GM23338 (cell line): Measurements from ENCODE around the gene NTPCR. TPM values are rescaled to one million over a fixed set of nuclear protein-coding genes. Genes with fewer than 3 reads are reported as not detected.

ENCODE experiments used
- ATAC-seq: fragments of 200-7000 bp; cut with Tn5 transposase; 3 replicates; pipeline ENCODE4 v1.9.1; 2020
- DNase-seq: peaks from one replicate; pipeline ENCODE4 v3.0.0-alpha.2; 2015; ENCODE audit warnings: low spot score
- H2AFZ ChIP-seq: fragments of 200-600 bp; sonication (generic); 2 replicates; pipeline ENCODE4 v1.8.0; 2016; ENCODE audit warnings: antibody characterized with exemption, mild to moderate bottlenecking, moderate library complexity
- H3F3A ChIP-seq: fragments of 200-600 bp; sonication (generic); replicated peaks from 2 replicates; pipeline ENCODE4 v1.8.0; 2017; ENCODE audit warnings: antibody characterized with exemption, mixed run types, low read depth
- H3K27ac ChIP-seq: fragments of 200-600 bp; sonication (generic); 2 replicates; pipeline ENCODE4 v1.6.1; 2016; ENCODE audit warnings: low read depth
- H3K27me3 ChIP-seq: fragments of 200-600 bp; sonication (generic); 2 replicates; pipeline ENCODE4 v1.8.0; 2016; ENCODE audit warnings: mild to moderate bottlenecking, mixed run types, moderate library complexity; ENCODE audit not compliant: insufficient read depth
- H3K36me3 ChIP-seq: fragments of 200-600 bp; sonication (generic); 2 replicates; pipeline ENCODE4 v1.8.0; 2016; ENCODE audit warnings: mild to moderate bottlenecking; ENCODE audit not compliant: insufficient read depth
- H3K4me1 ChIP-seq: fragments of 200-600 bp; sonication (generic); 2 replicates; pipeline ENCODE4 v1.8.0; 2016; ENCODE audit warnings: mild to moderate bottlenecking, moderate library complexity; ENCODE audit not compliant: insufficient read depth
- H3K4me2 ChIP-seq: fragments of 200-600 bp; sonication (generic); 2 replicates; pipeline ENCODE4 v1.7.1; 2017; ENCODE audit warnings: mixed run types
- H3K4me3 ChIP-seq: fragments of 200-600 bp; sonication (generic); 2 replicates; pipeline ENCODE4 v1.6.1; 2016; ENCODE audit warnings: mixed run types
- H3K79me2 ChIP-seq: fragments of 200-600 bp; sonication (generic); replicated peaks from 2 replicates; pipeline ENCODE4 v1.8.0; 2017; ENCODE audit warnings: mild to moderate bottlenecking; ENCODE audit not compliant: insufficient read depth
- H3K9me2 ChIP-seq: fragments of 200-600 bp; sonication (generic); 2 replicates; pipeline ENCODE4 v1.8.0; 2017; ENCODE audit not compliant: insufficient read depth
- H4K20me1 ChIP-seq: fragments of 200-600 bp; sonication (generic); replicated peaks from 2 replicates; pipeline ENCODE4 v1.8.0; 2017; ENCODE audit warnings: mild to moderate bottlenecking; ENCODE audit not compliant: insufficient read depth
- H3K27ac Mint-ChIP-seq: 2 replicates; pipeline ENCODE4 v1.8.0; 2020; ENCODE audit warnings: inconsistent platforms, mild to moderate bottlenecking, moderate library complexity, mixed read lengths
- H3K27me3 Mint-ChIP-seq: 3 replicates; pipeline ENCODE4 v1.8.0; 2022; ENCODE audit warnings: low read depth, mild to moderate bottlenecking, moderate library complexity, mixed read lengths, inconsistent platforms; ENCODE audit not compliant: insufficient read depth, poor library complexity
- H3K36me3 Mint-ChIP-seq: 3 replicates; pipeline ENCODE4 v1.8.0; 2021; ENCODE audit warnings: low read depth, mild to moderate bottlenecking, inconsistent platforms, moderate library complexity, mixed read lengths
- H3K4me1 Mint-ChIP-seq: 3 replicates; pipeline ENCODE4 v1.8.0; 2020; ENCODE audit warnings: mild to moderate bottlenecking, inconsistent platforms, mixed read lengths
- H3K4me3 Mint-ChIP-seq: 3 replicates; pipeline ENCODE4 v1.8.0; 2021; ENCODE audit warnings: moderate library complexity, mild to moderate bottlenecking, inconsistent platforms, mixed read lengths
- H3K9me3 Mint-ChIP-seq: 3 replicates; pipeline ENCODE4 v1.8.0; 2020; ENCODE audit warnings: moderate library complexity, mild to moderate bottlenecking, inconsistent platforms, mixed read lengths
- CREB1 ChIP-seq: fragments of 250-450 bp; sonication (Bioruptor Pico); IDR thresholded peaks from 2 replicates; pipeline ENCODE4 v1.5.0; 2020; ENCODE audit warnings: low read depth, mild to moderate bottlenecking, moderate library complexity
- CTCF ChIP-seq, 2 experiments: fragments of 200-600 bp in 1 of 2; sonication (generic) in 1 of 2; conservative IDR thresholded peaks; 2 replicates each; pipeline versions ENCODE4 v1.5.1 to v1.6.1; 2016 to 2017; ENCODE audit warnings: antibody characterized with exemption in 2 of 2, low read depth in 2 of 2, mild to moderate bottlenecking in 2 of 2, moderate library complexity in 1 of 2
- EZH2 ChIP-seq: fragments of 200-600 bp; sonication (generic); IDR thresholded peaks from one replicate; pipeline ENCODE4 v1.8.0; 2017; ENCODE audit warnings: antibody characterized with exemption, mild to moderate bottlenecking, low read depth; ENCODE audit not compliant: unreplicated experiment
- EZH2phosphoT487 ChIP-seq: fragments of 200-600 bp; sonication (generic); IDR thresholded peaks from one replicate; pipeline ENCODE4 v1.8.1; 2018; ENCODE audit warnings: antibody characterized with exemption; ENCODE audit not compliant: unreplicated experiment
- JUNB ChIP-seq: IDR thresholded peaks from one replicate; pipeline ENCODE4 v1.6.1; 2016; ENCODE audit warnings: antibody characterized with exemption; ENCODE audit not compliant: unreplicated experiment
- NANOG ChIP-seq: IDR thresholded peaks from 2 replicates; pipeline ENCODE4 v1.6.1; 2016; ENCODE audit warnings: antibody characterized with exemption, borderline replicate concordance
- POLR2AphosphoS5 ChIP-seq: IDR thresholded peaks from 2 replicates; pipeline ENCODE4 v1.6.1; 2016; ENCODE audit warnings: antibody characterized with exemption, low read depth
- REST ChIP-seq: IDR thresholded peaks from one replicate; pipeline ENCODE4 v1.6.1; 2018; ENCODE audit warnings: antibody characterized with exemption; ENCODE audit not compliant: unreplicated experiment
- STAT1 ChIP-seq: IDR thresholded peaks from one replicate; pipeline ENCODE4 v1.6.1; 2016; ENCODE audit warnings: antibody characterized with exemption; ENCODE audit not compliant: unreplicated experiment
- ZNF114 ChIP-seq: fragments of 250-450 bp; sonication (Bioruptor Pico); IDR thresholded peaks from 2 replicates; pipeline ENCODE4 v1.5.0; 2020; ENCODE audit warnings: mild to moderate bottlenecking, moderate library complexity
- ZNF331 ChIP-seq: fragments of 250-450 bp; sonication (Bioruptor Pico); IDR thresholded peaks from 2 replicates; pipeline ENCODE4 v1.5.0; 2020; ENCODE audit warnings: low read depth, mild to moderate bottlenecking, moderate library complexity
- polyA plus RNA-seq: library from polyadenylated mRNA; unstranded; fragments of >200 nt; fragmentation: Nextera tagmentation; extraction: Ambion mirVana; gene quantifications from 2 replicates; pipeline ENCODE4 v1.2.1, GENCODE V29; 2016
- total RNA-seq: library from RNA; depleted of rRNA; stranded (reverse); fragments of >200 nt; shearing (Covaris generic); gene quantifications from 2 replicates; pipeline ENCODE4 v1.2.3, GENCODE V29; 2014
- TF ChIP-seq, protein P1 (sequence below): IDR thresholded peaks from 2 replicates; pipeline ENCODE4 v1.6.1; 2016; ENCODE audit warnings: antibody characterized with exemption
- TF ChIP-seq, protein P2 (sequence below): fragments of 250-450 bp; sonication (Bioruptor Pico); IDR thresholded peaks from 2 replicates; pipeline ENCODE4 v1.5.0; 2020; ENCODE audit warnings: mild to moderate bottlenecking, moderate library complexity

The NTPCR gene
- total and polyA plus RNA-seq, 2 experiments from 2014 or later = 64.1 to 150 TPM

GRCh38 chr1:233032916-233033315 lies 82.5 kb downstream of the NTPCR start:
- Histone ChIP-seq H3K79me2 (no peaks in the 10 kb centered on the region), H2AFZ (no peak overlapping the region), H3F3A (no peaks in the 10 kb centered on the region), H3K4me3 (no peak overlapping the region), H3K4me1 (peaks cover 3% of the 10 kb centered on the region; the same call in 1 of the 2 replicates), H3K36me3 (no peaks in the 10 kb centered on the region), H4K20me1 (no peaks in the 10 kb centered on the region), H3K4me2 (no peak overlapping the region), H3K27me3 (no peaks in the 10 kb centered on the region), H3K9me2 (no peaks in the 10 kb centered on the region), H3K27ac (no peak overlapping the region)
- DNase-seq (no peak), ATAC-seq (no peak)
- Mint-ChIP-seq H3K9me3 (no peaks in the 10 kb centered on the region), H3K4me1 (peaks cover 1% of the 10 kb centered on the region; the same call in 1 of the 3 replicates), H3K36me3 (peaks cover 16% of the 10 kb centered on the region), H3K27ac (no peak overlapping the region), H3K27me3 (peaks cover 3% of the 10 kb centered on the region), H3K4me3 (no peak overlapping the region)
- no peak for TF ChIP-seq ZNF331
- TF ChIP-seq JUNB = no peak
- TF ChIP-seq CREB1 (CRISPR knock-in tag) = no peak
- no peak for TF ChIP-seq REST
- no peak for TF ChIP-seq POLR2AphosphoS5
- TF ChIP-seq CTCF (conservative IDR thresholded peaks at IDR 0.05; ENCODE audit: low read depth in 2 of 2) = no peak
- TF ChIP-seq EZH2 = no peak
- no peak for TF ChIP-seq EZH2phosphoT487
- TF ChIP-seq, protein P1, sequence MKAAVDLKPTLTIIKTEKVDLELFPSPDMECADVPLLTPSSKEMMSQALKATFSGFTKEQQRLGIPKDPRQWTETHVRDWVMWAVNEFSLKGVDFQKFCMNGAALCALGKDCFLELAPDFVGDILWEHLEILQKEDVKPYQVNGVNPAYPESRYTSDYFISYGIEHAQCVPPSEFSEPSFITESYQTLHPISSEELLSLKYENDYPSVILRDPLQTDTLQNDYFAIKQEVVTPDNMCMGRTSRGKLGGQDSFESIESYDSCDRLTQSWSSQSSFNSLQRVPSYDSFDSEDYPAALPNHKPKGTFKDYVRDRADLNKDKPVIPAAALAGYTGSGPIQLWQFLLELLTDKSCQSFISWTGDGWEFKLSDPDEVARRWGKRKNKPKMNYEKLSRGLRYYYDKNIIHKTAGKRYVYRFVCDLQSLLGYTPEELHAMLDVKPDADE = no peak
- TF ChIP-seq STAT1 = no peak
- TF ChIP-seq, protein P2, sequence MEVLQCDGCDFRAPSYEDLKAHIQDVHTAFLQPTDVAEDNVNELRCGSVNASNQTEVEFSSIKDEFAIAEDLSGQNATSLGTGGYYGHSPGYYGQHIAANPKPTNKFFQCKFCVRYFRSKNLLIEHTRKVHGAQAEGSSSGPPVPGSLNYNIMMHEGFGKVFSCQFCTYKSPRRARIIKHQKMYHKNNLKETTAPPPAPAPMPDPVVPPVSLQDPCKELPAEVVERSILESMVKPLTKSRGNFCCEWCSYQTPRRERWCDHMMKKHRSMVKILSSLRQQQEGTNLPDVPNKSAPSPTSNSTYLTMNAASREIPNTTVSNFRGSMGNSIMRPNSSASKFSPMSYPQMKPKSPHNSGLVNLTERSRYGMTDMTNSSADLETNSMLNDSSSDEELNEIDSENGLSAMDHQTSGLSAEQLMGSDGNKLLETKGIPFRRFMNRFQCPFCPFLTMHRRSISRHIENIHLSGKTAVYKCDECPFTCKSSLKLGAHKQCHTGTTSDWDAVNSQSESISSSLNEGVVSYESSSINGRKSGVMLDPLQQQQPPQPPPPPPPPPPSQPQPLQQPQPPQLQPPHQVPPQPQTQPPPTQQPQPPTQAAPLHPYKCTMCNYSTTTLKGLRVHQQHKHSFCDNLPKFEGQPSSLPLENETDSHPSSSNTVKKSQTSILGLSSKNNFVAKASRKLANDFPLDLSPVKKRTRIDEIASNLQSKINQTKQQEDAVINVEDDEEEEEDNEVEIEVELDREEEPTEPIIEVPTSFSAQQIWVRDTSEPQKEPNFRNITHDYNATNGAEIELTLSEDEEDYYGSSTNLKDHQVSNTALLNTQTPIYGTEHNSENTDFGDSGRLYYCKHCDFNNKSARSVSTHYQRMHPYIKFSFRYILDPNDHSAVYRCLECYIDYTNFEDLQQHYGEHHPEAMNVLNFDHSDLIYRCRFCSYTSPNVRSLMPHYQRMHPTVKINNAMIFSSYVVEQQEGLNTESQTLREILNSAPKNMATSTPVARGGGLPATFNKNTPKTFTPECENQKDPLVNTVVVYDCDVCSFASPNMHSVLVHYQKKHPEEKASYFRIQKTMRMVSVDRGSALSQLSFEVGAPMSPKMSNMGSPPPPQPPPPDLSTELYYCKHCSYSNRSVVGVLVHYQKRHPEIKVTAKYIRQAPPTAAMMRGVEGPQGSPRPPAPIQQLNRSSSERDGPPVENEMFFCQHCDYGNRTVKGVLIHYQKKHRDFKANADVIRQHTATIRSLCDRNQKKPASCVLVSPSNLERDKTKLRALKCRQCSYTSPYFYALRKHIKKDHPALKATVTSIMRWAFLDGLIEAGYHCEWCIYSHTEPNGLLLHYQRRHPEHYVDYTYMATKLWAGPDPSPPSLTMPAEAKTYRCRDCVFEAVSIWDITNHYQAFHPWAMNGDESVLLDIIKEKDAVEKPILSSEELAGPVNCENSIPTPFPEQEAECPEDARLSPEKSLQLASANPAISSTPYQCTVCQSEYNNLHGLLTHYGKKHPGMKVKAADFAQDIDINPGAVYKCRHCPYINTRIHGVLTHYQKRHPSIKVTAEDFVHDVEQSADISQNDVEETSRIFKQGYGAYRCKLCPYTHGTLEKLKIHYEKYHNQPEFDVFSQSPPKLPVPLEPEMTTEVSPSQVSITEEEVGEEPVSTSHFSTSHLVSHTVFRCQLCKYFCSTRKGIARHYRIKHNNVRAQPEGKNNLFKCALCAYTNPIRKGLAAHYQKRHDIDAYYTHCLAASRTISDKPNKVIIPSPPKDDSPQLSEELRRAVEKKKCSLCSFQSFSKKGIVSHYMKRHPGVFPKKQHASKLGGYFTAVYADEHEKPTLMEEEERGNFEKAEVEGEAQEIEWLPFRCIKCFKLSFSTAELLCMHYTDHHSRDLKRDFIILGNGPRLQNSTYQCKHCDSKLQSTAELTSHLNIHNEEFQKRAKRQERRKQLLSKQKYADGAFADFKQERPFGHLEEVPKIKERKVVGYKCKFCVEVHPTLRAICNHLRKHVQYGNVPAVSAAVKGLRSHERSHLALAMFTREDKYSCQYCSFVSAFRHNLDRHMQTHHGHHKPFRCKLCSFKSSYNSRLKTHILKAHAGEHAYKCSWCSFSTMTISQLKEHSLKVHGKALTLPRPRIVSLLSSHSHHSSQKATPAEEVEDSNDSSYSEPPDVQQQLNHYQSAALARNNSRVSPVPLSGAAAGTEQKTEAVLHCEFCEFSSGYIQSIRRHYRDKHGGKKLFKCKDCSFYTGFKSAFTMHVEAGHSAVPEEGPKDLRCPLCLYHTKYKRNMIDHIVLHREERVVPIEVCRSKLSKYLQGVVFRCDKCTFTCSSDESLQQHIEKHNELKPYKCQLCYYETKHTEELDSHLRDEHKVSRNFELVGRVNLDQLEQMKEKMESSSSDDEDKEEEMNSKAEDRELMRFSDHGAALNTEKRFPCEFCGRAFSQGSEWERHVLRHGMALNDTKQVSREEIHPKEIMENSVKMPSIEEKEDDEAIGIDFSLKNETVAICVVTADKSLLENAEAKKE (CRISPR knock-in tag) = no peak
- TF ChIP-seq ZNF114 (CRISPR knock-in tag) = no peak
- TF ChIP-seq NANOG = no peak
